Effector memory CD8-positive, alpha-beta T cell (primary cell): Measurements from ENCODE around the gene ZNF595.
"Not testable (repeated sequence)": the region's sequence is repeated elsewhere in the genome, so short reads cannot be mapped to it uniquely, and the experiment has no call there.

Experiments used
- ATAC-seq: fragments of 150-1000 bp; cut with Tn5 transposase; replicated peaks from 2 replicates; pipeline ENCODE4 v1.10.0; 2021; ENCODE audit warnings: mild to moderate bottlenecking, moderate library complexity
- DNase-seq, 3 experiments: peaks; one replicate each; pipeline ENCODE4 v3.0.0; 2021
- H3K27ac Mint-ChIP-seq, 2 donors: one replicate each; pipeline ENCODE4 v1.8.0; 2022; ENCODE audit warnings: mild to moderate bottlenecking in 2 of 2, mixed read lengths in 2 of 2, moderate library complexity in 2 of 2
- H3K27me3 Mint-ChIP-seq, 2 donors: one replicate each; pipeline ENCODE4 v1.8.0; 2022; ENCODE audit warnings: mixed read lengths in 2 of 2
- H3K36me3 Mint-ChIP-seq: one replicate; pipeline ENCODE4 v1.8.0; 2022; ENCODE audit warnings: mild to moderate bottlenecking, moderate library complexity, mixed read lengths; ENCODE audit not compliant: insufficient read depth
- H3K4me1 Mint-ChIP-seq, 2 donors: one replicate each; pipeline ENCODE4 v1.8.0; 2022; ENCODE audit warnings: low read depth in 2 of 2, mixed read lengths in 2 of 2
- H3K4me3 Mint-ChIP-seq, 2 donors: one replicate each; pipeline ENCODE4 v1.8.0; 2022; ENCODE audit warnings: mild to moderate bottlenecking in 2 of 2, mixed read lengths in 2 of 2, moderate library complexity in 2 of 2
- H3K9me3 Mint-ChIP-seq, 2 donors: one replicate each; pipeline ENCODE4 v1.8.0; 2022; ENCODE audit warnings: mixed read lengths in 2 of 2
- total RNA-seq, 9 experiments: gene quantifications; one replicate each; lab custom pipeline; 2026; lab: John Stamatoyannopoulos, UW

The ZNF595 gene
- total RNA-seq: 1.5 to 11.4 (median 5.4) reads per million in 9 experiments

DNA sequence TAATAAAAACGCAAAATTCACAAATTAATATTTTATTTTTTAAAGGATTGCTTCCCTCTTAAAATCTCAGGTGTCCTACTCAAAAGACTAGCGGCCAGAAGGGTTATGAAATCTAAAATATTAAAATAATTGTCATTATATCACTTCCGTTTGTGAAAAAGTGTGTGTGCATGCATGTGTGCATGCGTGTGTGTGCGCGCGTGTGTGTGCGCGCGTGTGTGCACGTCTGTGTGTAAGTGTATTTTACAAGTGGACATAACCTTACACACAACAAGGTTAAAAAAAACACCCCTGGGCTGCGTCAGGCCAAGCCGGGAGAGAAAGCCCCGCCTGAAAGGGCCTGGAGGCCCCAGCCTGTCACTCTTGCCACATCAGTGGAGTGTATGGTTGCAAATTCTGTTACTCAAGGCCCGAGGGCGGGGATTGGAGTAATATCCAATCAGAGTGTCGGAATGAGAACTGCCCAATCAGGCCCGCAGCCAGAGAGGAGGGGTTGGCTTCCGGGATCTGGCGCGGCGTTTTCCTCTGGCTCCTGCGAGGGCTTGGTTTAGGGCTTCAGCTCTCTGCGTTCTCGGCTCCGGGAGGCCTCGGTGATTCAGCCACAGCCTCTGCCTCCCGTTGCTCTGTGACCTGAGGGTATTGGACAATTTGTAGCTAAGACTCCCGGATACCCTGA is at the start of gene ZNF595:
Gene ZNF595 (plus strand): TSS at position 518 of the 676 bp plus-strand sequence. CDS start 168 bp downstream, outside the sequence.
- not testable (repeated sequence) for H3K27me3 Mint-ChIP-seq, H3K4me3 Mint-ChIP-seq, H3K36me3 Mint-ChIP-seq, H3K27ac Mint-ChIP-seq, H3K4me1 Mint-ChIP-seq, H3K9me3 Mint-ChIP-seq
- DNase-seq (peak in 1 of 3 experiments; percentile 15), ATAC-seq (peak; percentile 66)

- not testable (repeated sequence) for H3K4me1 Mint-ChIP-seq, H3K27ac Mint-ChIP-seq, H3K27me3 Mint-ChIP-seq, ATAC-seq, DNase-seq, H3K4me3 Mint-ChIP-seq, H3K9me3 Mint-ChIP-seq, H3K36me3 Mint-ChIP-seq
These were observed 42.9 kb upstream of the ZNF595 start for GRCh38 chr4:9937-10870.

DNA sequence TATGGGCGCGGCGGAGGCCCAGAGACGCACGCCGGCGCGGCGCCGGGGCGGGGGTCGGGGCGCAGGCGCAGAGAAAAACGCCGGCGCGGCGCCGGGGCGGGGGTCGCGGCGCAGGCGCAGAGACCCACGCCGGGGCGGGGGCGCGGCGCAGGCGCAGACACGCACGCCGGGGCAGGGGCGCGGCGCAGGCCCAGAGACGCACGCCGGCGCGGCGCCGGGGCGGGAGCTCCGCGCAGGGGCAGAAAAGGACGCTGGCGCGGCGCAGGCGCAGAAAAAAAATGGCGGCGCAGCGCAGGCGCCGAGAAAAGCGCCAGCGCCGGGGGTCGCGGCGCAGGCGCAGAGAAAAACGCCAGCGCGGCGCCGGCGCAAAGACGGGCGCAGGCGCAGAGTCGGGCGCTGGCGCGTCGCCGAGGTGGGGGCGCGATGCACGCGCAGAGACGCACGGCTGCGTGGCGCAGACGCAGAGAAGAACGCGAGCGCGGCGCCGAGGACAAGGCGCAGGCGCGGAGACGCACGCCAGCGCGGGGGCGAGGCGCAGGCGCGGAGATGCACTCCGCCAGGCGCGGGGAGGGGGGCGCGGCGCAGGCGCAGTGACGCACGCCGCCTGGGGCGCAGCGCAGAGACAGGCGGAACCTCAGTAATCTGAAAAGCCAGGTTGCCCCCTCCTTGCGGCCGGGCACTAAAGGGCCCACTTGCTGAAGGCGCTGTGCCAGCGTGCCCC is 41.9 kb upstream of the ZNF595 start:
- not testable (repeated sequence) for H3K4me1 Mint-ChIP-seq, H3K9me3 Mint-ChIP-seq, DNase-seq, H3K27me3 Mint-ChIP-seq, ATAC-seq, H3K36me3 Mint-ChIP-seq, H3K27ac Mint-ChIP-seq, H3K4me3 Mint-ChIP-seq

DNA sequence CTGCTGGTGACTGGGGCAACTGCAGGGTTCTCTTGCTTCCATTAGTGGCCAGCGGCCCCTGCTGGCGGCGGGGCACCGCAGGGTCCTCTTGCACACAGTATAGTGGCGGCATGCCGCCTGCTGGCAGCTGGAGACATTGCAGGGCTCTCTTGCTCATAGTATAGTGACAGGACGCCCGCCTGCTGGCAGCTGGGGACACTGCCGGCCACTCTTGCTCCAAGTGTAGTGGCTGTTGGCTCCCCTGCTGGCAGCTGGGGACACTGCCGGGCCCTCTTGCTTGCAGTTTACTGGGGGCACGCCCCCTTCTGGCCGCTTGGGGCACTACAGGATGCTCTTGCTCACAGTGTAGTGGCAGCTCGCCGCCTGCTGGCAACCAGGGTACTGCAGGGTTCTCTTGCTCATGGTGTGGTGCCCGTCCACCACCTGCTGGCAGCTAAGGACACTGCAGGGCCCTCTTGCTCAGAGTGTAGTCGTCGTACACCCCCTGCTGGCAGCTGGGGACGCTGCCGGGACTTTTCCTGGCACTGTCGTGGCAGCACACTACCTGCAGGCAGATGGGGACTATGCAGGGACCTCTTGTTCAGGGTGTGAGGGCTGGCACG is 41.2 kb upstream of the ZNF595 start:
- H3K4me1 Mint-ChIP-seq, H3K9me3 Mint-ChIP-seq, H3K36me3 Mint-ChIP-seq, H3K4me3 Mint-ChIP-seq, H3K27ac Mint-ChIP-seq, H3K27me3 Mint-ChIP-seq, DNase-seq: not testable (repeated sequence)
- ATAC-seq: peak; percentile 83

- H3K27ac Mint-ChIP-seq, H3K36me3 Mint-ChIP-seq, H3K27me3 Mint-ChIP-seq, H3K4me1 Mint-ChIP-seq, ATAC-seq, DNase-seq, H3K9me3 Mint-ChIP-seq, H3K4me3 Mint-ChIP-seq: not testable (repeated sequence)
These were observed 35.0 kb upstream of the ZNF595 start for GRCh38 chr4:18128-18527.

- H3K27me3 Mint-ChIP-seq, H3K9me3 Mint-ChIP-seq, DNase-seq, H3K27ac Mint-ChIP-seq, H3K4me1 Mint-ChIP-seq, ATAC-seq, H3K36me3 Mint-ChIP-seq, H3K4me3 Mint-ChIP-seq: not testable (repeated sequence)
These were observed 34.5 kb upstream of the ZNF595 start for GRCh38 chr4:18589-18988.

- not testable (repeated sequence) for H3K4me1 Mint-ChIP-seq, ATAC-seq, H3K9me3 Mint-ChIP-seq, H3K36me3 Mint-ChIP-seq, H3K4me3 Mint-ChIP-seq, H3K27me3 Mint-ChIP-seq, H3K27ac Mint-ChIP-seq, DNase-seq
These were observed 30.2 kb upstream of the ZNF595 start for GRCh38 chr4:22882-23281.

- not testable (repeated sequence) for H3K4me3 Mint-ChIP-seq, H3K4me1 Mint-ChIP-seq, H3K9me3 Mint-ChIP-seq, ATAC-seq, H3K27ac Mint-ChIP-seq, H3K36me3 Mint-ChIP-seq, H3K27me3 Mint-ChIP-seq, DNase-seq
These were observed 28.8 kb upstream of the ZNF595 start for GRCh38 chr4:24359-24758.

DNA sequence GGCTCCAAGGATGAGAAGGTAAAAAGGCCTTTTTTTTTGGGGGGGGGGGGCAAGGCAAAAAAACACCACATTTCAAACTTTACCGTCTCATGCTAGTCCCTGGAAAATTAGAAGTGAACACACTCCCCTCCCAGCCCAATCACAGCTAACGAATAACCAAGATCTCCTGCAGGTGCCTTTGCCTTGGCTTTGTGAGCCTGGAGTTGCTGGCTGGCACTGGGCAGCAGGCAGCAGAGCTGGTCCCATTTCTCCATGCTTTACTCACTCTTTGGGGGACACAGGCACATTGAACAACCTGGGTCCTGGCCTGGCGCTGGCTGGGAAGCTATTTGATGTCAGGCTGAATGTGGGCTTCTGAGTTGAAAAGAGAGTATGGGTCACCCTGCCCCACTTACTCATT is 25.6 kb upstream of the ZNF595 start:
- H3K27ac Mint-ChIP-seq: not testable (repeated sequence)

DNA sequence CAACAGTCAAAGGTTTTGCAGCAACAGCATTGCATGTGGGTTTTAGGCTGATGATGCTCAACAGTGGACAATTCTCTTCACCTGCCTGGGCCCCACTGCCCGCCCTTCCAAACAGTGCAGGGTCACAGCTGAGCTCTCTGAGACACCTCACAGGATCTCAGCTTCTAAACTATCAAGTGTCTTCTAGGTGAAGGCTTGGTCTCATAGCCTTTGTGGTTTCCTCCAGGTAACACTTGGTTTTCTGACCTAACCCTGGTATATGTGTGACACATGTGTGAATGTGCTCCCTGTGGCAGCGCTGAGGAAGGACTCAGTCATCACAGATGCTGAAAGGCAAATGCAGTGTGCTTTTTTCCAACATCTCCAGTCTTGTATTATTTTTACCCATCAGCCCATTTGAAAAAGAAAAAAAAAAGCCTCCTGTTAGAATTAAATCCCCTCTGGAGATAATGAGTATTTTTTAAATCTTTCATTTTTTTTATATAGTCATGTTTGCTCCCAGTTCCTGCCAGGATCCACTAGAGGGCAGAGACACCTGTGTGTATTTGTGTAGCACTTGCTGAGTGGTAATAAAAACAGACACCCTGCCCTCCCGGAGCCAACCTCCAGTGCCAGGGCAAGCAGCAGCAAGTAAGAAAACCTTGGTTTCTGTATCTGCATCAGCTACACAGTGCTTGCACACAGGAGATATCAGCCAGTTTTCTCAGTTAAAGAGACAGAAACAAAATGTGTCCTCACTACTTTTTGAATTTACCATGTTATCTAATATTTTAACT is 24.2 kb upstream of the ZNF595 start:
- H3K9me3 Mint-ChIP-seq, H3K4me1 Mint-ChIP-seq, H3K36me3 Mint-ChIP-seq, H3K27me3 Mint-ChIP-seq, H3K4me3 Mint-ChIP-seq: not testable (repeated sequence)
- DNase-seq: peak in 1 of 3 experiments; percentile 24
- H3K27ac Mint-ChIP-seq: peak overlapping the region in 1 of 2 donors; percentile 62
- peak; percentile 98 for ATAC-seq

More for the DNA sequence above, 25.6 kb upstream of the ZNF595 start:
- DNase-seq, H3K4me1 Mint-ChIP-seq, H3K9me3 Mint-ChIP-seq, H3K27me3 Mint-ChIP-seq, H3K4me3 Mint-ChIP-seq, ATAC-seq, H3K36me3 Mint-ChIP-seq: not testable (repeated sequence)

DNA sequence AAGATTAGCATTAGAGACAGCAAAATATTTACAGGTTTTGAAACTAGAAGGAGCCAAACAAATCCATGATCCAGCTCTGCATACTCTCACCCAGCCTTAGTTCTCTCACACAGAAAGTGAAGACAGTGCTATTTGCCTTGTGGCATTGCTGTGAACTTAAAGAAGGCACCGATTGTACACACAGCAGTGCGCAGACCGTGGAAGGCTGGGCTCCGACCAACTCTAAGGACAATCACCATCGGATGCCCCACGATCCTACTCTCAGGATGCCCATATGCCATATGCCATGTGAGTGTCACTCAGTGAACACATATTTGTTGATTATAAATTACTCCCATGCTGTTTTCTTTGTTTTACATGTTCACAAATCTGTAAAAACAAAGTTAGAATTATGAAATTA is 19.8 kb upstream of the ZNF595 start:
- H3K4me1 Mint-ChIP-seq, DNase-seq, H3K9me3 Mint-ChIP-seq, ATAC-seq, H3K36me3 Mint-ChIP-seq, H3K4me3 Mint-ChIP-seq, H3K27me3 Mint-ChIP-seq, H3K27ac Mint-ChIP-seq: not testable (repeated sequence)

DNA sequence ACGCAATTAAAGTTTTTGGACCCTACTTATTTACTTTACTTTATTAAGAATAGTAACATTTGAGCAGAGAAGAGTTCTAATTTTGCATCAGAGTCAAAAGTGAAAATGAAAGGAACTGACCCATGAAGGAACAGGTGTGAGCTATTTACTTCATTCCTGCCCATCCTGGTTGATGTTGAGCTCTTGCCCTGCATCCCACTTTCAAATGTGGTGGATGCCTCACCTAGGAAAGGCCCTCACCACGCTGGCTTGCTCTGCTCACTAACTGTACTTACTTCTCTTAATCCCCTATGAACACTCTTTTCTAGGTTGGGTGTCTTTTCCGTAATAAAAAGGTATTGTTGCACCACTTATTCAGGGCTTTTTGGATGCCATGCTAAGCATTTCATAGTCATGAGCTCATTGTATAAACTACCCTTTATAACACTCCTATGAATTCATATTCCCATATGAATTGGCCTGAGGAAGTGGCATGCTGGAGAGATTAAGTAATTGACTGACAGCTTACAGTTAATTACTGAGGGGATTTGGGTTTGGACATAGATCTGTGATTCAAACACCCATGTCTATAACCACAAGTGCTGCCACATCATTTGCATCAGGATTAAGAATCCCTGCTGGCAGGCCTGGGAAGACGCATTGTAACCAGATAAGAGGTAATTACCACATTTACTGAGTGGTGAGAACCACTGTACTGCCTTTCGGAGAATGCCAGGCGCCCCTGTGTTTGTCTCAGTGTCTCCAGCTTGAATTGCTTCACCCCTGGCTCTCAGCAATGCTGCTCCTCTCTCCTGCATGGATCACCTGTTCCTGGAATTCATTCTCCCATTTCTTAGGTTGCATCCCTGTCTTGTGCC is 16.3 kb upstream of the ZNF595 start:
- H3K4me1 Mint-ChIP-seq, H3K36me3 Mint-ChIP-seq, H3K4me3 Mint-ChIP-seq, DNase-seq, ATAC-seq, H3K9me3 Mint-ChIP-seq, H3K27me3 Mint-ChIP-seq, H3K27ac Mint-ChIP-seq: not testable (repeated sequence)
